GM12878 (cell line): Measurements from ENCODE around the gene TAGLN. TPM values are rescaled to one million over a fixed set of nuclear protein-coding genes. Genes with fewer than 3 reads are reported as not detected.
A peak's percentile ranks its signal among the peaks of the same experiment; 100 is the strongest.

Experiments
- BACH1 ChIP-seq: fragments of 450-650 bp; IDR thresholded peaks from 2 replicates; pipeline ENCODE4 v1.6.1; 2017; ENCODE audit warnings: mild to moderate bottlenecking, borderline replicate concordance
- BCL11A ChIP-seq: IDR thresholded peaks from 2 replicates; pipeline ENCODE4 v1.6.1; 2011; ENCODE audit warnings: low read depth, low read length
- BHLHE40 ChIP-seq, 2 experiments: fragments of 450-650 bp in 1 of 2; IDR thresholded peaks; 2 replicates each; pipeline ENCODE4 v1.6.1; 2011 to 2017; ENCODE audit warnings: low read depth in 2 of 2, borderline replicate concordance in 1 of 2, improper control_type of control experiment in 1 of 2, low read length in 1 of 2, mild to moderate bottlenecking in 1 of 2
- CBFB ChIP-seq: IDR thresholded peaks from 2 replicates; pipeline ENCODE4 v1.6.1; 2016; ENCODE audit warnings: antibody characterized with exemption, low read depth
- CREB1 ChIP-seq: IDR thresholded peaks from 2 replicates; pipeline ENCODE4 v1.6.1; 2012; ENCODE audit warnings: low read depth, mild to moderate bottlenecking, inconsistent platforms
- CREM ChIP-seq: IDR thresholded peaks from 2 replicates; pipeline ENCODE4 v1.6.1; 2014; ENCODE audit warnings: antibody characterized with exemption, low read depth
- DPF2 ChIP-seq: fragments of 450-650 bp; IDR thresholded peaks from 2 replicates; pipeline ENCODE4 v1.6.1; 2017; ENCODE audit warnings: mild to moderate bottlenecking
- EP300 ChIP-seq, 2 experiments: fragments of 150-350 bp in 1 of 2; IDR thresholded peaks; 2 replicates each; pipeline ENCODE4 v1.6.1; 2011 to 2012; ENCODE audit warnings: low read depth in 2 of 2, low read length in 2 of 2, borderline replicate concordance in 1 of 2, improper control_type of control experiment in 1 of 2, inconsistent platforms in 1 of 2; ENCODE audit not compliant: control insufficient read depth in 1 of 2
- HCFC1 ChIP-seq: fragments of 150-350 bp; IDR thresholded peaks from 2 replicates; pipeline ENCODE4 v1.6.1; 2014; ENCODE audit warnings: low read length
- HDAC2 ChIP-seq: fragments of 200-600 bp; sonication (generic); IDR thresholded peaks from 2 replicates; pipeline ENCODE4 v1.6.1; 2017
- IKZF1 ChIP-seq: fragments of 450-650 bp; conservative IDR thresholded peaks from 2 replicates; pipeline ENCODE4 v1.6.1; 2017; ENCODE audit warnings: antibody characterized with exemption, mild to moderate bottlenecking
- IKZF2 ChIP-seq, 2 experiments: fragments of 450-650 bp; IDR thresholded peaks; 2 replicates each; pipeline ENCODE4 v1.6.1; 2017; ENCODE audit warnings: mild to moderate bottlenecking in 2 of 2, moderate library complexity in 2 of 2
- IRF4 ChIP-seq: IDR thresholded peaks from 2 replicates; pipeline ENCODE4 v1.6.1; 2011; ENCODE audit warnings: low read depth, low read length
- MTA2 ChIP-seq: fragments of 450-650 bp; IDR thresholded peaks from 2 replicates; pipeline ENCODE4 v1.6.1; 2016; ENCODE audit warnings: low read depth, mild to moderate bottlenecking, moderate library complexity
- NR2F1 ChIP-seq: fragments of 450-650 bp; conservative IDR thresholded peaks from 2 replicates; pipeline ENCODE4 v1.6.1; 2017; ENCODE audit warnings: mild to moderate bottlenecking
- SMC3 ChIP-seq: IDR thresholded peaks from 2 replicates; pipeline ENCODE4 v1.6.1; 2011; ENCODE audit warnings: low read length, improper control_type of control experiment, borderline replicate concordance
- polyA plus RNA-seq, 11 experiments: library from polyadenylated mRNA; depleted of rRNA in 4 of 11; unstranded in 6 of 11; stranded (reverse) in 5 of 11; fragments of >200 nt; fragmentation: Nextera tagmentation in 4 of 11; fragmentation: Illumina TruSeq in 1 of 11; extraction: Ambion mirVana in 4 of 11; extraction: Trizol in 1 of 11; gene quantifications; 1 replicate in 1 of 11; 2 replicates in 10 of 11; pipeline versions ENCODE4 v1.2.1 to v1.2.3, GENCODE V29; 2011 to 2016; ENCODE audit warnings: inconsistent platforms in 2 of 11, missing spikeins in 2 of 11, low read depth in 1 of 11
- total RNA-seq, 4 experiments: library from RNA; depleted of rRNA in 3 of 4; stranded (reverse); fragments of >200 nt in 3 of 4; fragmentation: Illumina TruSeq in 1 of 4; extraction: Trizol in 1 of 4; gene quantifications; 2 replicates each; pipeline versions ENCODE4 v1.2.1 to v1.2.3, GENCODE V29; 2013 to 2021
- TF ChIP-seq, protein P1 (sequence below): fragments of 450-650 bp; IDR thresholded peaks from 2 replicates; pipeline ENCODE4 v1.6.1; 2017; ENCODE audit warnings: low read depth, mild to moderate bottlenecking, moderate library complexity
- TF ChIP-seq, protein P2 (sequence below): fragments of 450-650 bp; IDR thresholded peaks from 2 replicates; pipeline ENCODE4 v1.6.1; 2016; ENCODE audit warnings: mild to moderate bottlenecking
- TF ChIP-seq, protein P3 (sequence below): fragments of 150-350 bp; IDR thresholded peaks from 2 replicates; pipeline ENCODE4 v1.6.1; 2014; ENCODE audit warnings: mild to moderate bottlenecking, low read depth, low read length
- TF ChIP-seq, protein P4 (sequence below): IDR thresholded peaks from 2 replicates; pipeline ENCODE4 v1.6.1; 2012; ENCODE audit warnings: low read length, inconsistent platforms

Gene TAGLN
- total and polyA plus RNA-seq, 10 of the 15 experiments (the other 5 are each of a cell fraction or from before 2014, with no cell fraction given) = 0.26 to 4.6 (median 1.7) TPM

DNA sequence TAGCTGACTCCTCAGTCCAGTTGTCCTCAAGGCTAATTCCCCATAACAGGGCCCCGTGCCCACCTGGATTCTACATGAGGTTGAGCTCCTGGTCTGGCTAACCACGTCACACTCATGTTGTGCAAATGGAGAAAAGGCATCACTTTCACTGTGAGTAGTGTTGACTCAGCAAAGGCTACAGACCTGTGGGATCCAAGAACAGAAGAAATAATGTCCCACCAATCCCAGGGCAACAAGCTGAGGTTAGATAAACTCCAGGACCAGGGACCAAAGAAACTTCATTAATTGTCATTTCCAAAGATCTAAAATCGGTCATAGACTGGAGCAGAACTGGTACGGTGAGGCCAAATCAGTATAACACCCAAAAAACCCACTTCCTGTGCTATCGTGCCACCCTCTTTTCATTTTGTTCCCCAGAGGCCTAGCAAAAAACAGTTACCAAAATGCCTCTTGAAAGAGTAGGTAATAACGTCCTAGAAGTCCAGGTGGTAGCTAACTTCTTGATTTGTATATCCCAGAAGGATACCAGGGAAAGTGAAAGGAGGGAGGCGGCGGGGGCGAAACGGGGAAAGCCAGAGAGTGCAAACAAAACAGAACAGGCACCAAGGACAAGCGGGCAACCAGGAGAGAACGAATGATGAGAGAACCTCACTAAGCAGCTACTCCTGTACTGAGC, 31.3 kb downstream of the TAGLN start (continued):
- TF ChIP-seq IKZF1 (peak; percentile 78), MTA2 (peak; percentile 70; the same call in 1 of the 2 replicates), EP300 (IDR thresholded peaks at IDR 0.05; ENCODE audit: borderline replicate concordance in 1 of 2, control insufficient read depth in 1 of 2, low read depth in 2 of 2, low read length in 2 of 2) (peak in 1 of 2 experiments; percentile 59; a peak in 1 of 4 replicates), CREB1 (peak; percentile 38; the same call in 1 of the 2 replicates), IKZF2 (IDR thresholded peaks at IDR 0.05) (peak; percentile 80 to 83), BCL11A (peak; percentile 56), CREM (peak; percentile 60), BHLHE40 (IDR thresholded peaks at IDR 0.05; ENCODE audit: borderline replicate concordance in 1 of 2, low read depth in 2 of 2, low read length in 1 of 2) (peak in 1 of 2 experiments; percentile 36; a peak in 2 of 4 replicates), HCFC1 (0 out of 2 replicates have a peak, but pooled peaks have one; percentile 20), BACH1 (0 out of 2 replicates have a peak, but pooled peaks have one; percentile 28), SMC3 (no peak), IRF4 (0 out of 2 replicates have a peak, but pooled peaks have one; percentile 20), CBFB (peak; percentile 31; the same call in 1 of the 2 replicates), DPF2 (peak; percentile 88), HDAC2 (no peak), NR2F1 (0 out of 2 replicates have a peak, but pooled peaks have one; percentile 22)
- TF ChIP-seq, protein P1, sequence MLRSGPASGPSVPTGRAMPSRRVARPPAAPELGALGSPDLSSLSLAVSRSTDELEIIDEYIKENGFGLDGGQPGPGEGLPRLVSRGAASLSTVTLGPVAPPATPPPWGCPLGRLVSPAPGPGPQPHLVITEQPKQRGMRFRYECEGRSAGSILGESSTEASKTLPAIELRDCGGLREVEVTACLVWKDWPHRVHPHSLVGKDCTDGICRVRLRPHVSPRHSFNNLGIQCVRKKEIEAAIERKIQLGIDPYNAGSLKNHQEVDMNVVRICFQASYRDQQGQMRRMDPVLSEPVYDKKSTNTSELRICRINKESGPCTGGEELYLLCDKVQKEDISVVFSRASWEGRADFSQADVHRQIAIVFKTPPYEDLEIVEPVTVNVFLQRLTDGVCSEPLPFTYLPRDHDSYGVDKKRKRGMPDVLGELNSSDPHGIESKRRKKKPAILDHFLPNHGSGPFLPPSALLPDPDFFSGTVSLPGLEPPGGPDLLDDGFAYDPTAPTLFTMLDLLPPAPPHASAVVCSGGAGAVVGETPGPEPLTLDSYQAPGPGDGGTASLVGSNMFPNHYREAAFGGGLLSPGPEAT = peak; percentile 43; the same call in 1 of the 2 replicates
- TF ChIP-seq, protein P2, sequence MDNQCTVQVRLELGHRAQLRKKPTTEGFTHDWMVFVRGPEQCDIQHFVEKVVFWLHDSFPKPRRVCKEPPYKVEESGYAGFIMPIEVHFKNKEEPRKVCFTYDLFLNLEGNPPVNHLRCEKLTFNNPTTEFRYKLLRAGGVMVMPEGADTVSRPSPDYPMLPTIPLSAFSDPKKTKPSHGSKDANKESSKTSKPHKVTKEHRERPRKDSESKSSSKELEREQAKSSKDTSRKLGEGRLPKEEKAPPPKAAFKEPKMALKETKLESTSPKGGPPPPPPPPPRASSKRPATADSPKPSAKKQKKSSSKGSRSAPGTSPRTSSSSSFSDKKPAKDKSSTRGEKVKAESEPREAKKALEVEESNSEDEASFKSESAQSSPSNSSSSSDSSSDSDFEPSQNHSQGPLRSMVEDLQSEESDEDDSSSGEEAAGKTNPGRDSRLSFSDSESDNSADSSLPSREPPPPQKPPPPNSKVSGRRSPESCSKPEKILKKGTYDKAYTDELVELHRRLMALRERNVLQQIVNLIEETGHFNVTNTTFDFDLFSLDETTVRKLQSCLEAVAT = 0 out of 2 replicates have a peak, but pooled peaks have one; percentile 37
- TF ChIP-seq, protein P3, sequence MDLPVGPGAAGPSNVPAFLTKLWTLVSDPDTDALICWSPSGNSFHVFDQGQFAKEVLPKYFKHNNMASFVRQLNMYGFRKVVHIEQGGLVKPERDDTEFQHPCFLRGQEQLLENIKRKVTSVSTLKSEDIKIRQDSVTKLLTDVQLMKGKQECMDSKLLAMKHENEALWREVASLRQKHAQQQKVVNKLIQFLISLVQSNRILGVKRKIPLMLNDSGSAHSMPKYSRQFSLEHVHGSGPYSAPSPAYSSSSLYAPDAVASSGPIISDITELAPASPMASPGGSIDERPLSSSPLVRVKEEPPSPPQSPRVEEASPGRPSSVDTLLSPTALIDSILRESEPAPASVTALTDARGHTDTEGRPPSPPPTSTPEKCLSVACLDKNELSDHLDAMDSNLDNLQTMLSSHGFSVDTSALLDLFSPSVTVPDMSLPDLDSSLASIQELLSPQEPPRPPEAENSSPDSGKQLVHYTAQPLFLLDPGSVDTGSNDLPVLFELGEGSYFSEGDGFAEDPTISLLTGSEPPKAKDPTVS = no peak
- TF ChIP-seq, protein P4, sequence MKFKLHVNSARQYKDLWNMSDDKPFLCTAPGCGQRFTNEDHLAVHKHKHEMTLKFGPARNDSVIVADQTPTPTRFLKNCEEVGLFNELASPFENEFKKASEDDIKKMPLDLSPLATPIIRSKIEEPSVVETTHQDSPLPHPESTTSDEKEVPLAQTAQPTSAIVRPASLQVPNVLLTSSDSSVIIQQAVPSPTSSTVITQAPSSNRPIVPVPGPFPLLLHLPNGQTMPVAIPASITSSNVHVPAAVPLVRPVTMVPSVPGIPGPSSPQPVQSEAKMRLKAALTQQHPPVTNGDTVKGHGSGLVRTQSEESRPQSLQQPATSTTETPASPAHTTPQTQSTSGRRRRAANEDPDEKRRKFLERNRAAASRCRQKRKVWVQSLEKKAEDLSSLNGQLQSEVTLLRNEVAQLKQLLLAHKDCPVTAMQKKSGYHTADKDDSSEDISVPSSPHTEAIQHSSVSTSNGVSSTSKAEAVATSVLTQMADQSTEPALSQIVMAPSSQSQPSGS = peak; percentile 39; the same call in 1 of the 2 replicates
- TF ChIP-seq, all 136 proteins: peak for 28
